HG03521 (cell line): ENCODE measurements around the gene CDHR4.
"Not testable (repeated sequence)": the region's sequence is repeated elsewhere in the genome, so short reads cannot be mapped to it uniquely, and the experiment has no call there.

Experiments used
- ATAC-seq: cut with Tn5 transposase; IDR thresholded peaks from one replicate; pipeline ENCODE4 v1.9.1; 2021; ENCODE audit warnings: mild to moderate bottlenecking, moderate library complexity; ENCODE audit not compliant: unreplicated experiment

CDHR4 gene

GRCh38 chr3:49780975-49781365, 18.7 kb downstream of the CDHR4 start:
- not testable (repeated sequence) for ATAC-seq

GRCh38 chr3:49780080-49780974, 19.3 kb downstream of the CDHR4 start:
- ATAC-seq: no peak

- ATAC-seq: no peak
Observed at GRCh38 chr3:49779358-49780079, 20.2 kb downstream of the CDHR4 start.

GRCh38 chr3:49776101-49776500, 23.6 kb downstream of the CDHR4 start:
- not testable (repeated sequence) for ATAC-seq

- ATAC-seq: no peak
Observed at GRCh38 chr3:49775538-49775937, 24.1 kb downstream of the CDHR4 start.

- ATAC-seq: no peak
Observed at GRCh38 chr3:49772703-49773102, 27.0 kb downstream of the CDHR4 start.

- no peak for ATAC-seq
Observed at GRCh38 chr3:49771340-49771938, 28.2 kb downstream of the CDHR4 start.

GRCh38 chr3:49769926-49770325, 29.7 kb downstream of the CDHR4 start:
- no peak for ATAC-seq

- ATAC-seq: no peak
Observed at GRCh38 chr3:49769286-49769915, 30.3 kb downstream of the CDHR4 start.

GRCh38 chr3:49763981-49764380, 35.7 kb downstream of the CDHR4 start:
- ATAC-seq: no peak

- ATAC-seq: no peak
Observed at GRCh38 chr3:49761661-49762060, 38.0 kb downstream of the CDHR4 start.

- no peak for ATAC-seq
Observed at GRCh38 chr3:49759226-49759625, 40.4 kb downstream of the CDHR4 start.

- no peak for ATAC-seq
Observed at GRCh38 chr3:49757197-49757596, 42.5 kb downstream of the CDHR4 start.

- no peak for ATAC-seq
Observed at GRCh38 chr3:49756036-49756435, 43.6 kb downstream of the CDHR4 start.

- ATAC-seq: no peak
Observed at GRCh38 chr3:49754536-49754935, 45.1 kb downstream of the CDHR4 start.

- no peak for ATAC-seq
Observed at GRCh38 chr3:49751501-49751900, 48.2 kb downstream of the CDHR4 start.

- ATAC-seq: no peak
Observed at GRCh38 chr3:49750056-49750455, 49.6 kb downstream of the CDHR4 start.

GRCh38 chr3:49748874-49749273, 50.8 kb downstream of the CDHR4 start:
- ATAC-seq: not testable (repeated sequence)

- no peak for ATAC-seq
Observed at GRCh38 chr3:49747792-49748480, 51.7 kb downstream of the CDHR4 start.

- no peak for ATAC-seq
Observed at GRCh38 chr3:49745986-49746385, 53.7 kb downstream of the CDHR4 start.
